GM23338 (cell line): ENCODE results near the gene ZDHHC18. TPM values are rescaled to one million over a fixed set of nuclear protein-coding genes. Genes with fewer than 3 reads are reported as not detected.

Source experiments
- ATAC-seq: fragments of 200-7000 bp; cut with Tn5 transposase; 3 replicates; pipeline ENCODE4 v1.9.1; 2020
- DNase-seq: peaks from one replicate; pipeline ENCODE4 v3.0.0-alpha.2; 2015; ENCODE audit warnings: low spot score
- H2AFZ ChIP-seq: fragments of 200-600 bp; sonication (generic); 2 replicates; pipeline ENCODE4 v1.8.0; 2016; ENCODE audit warnings: antibody characterized with exemption, mild to moderate bottlenecking, moderate library complexity
- H3F3A ChIP-seq: fragments of 200-600 bp; sonication (generic); replicated peaks from 2 replicates; pipeline ENCODE4 v1.8.0; 2017; ENCODE audit warnings: antibody characterized with exemption, mixed run types, low read depth
- H3K27ac ChIP-seq: fragments of 200-600 bp; sonication (generic); 2 replicates; pipeline ENCODE4 v1.6.1; 2016; ENCODE audit warnings: low read depth
- H3K27me3 ChIP-seq: fragments of 200-600 bp; sonication (generic); 2 replicates; pipeline ENCODE4 v1.8.0; 2016; ENCODE audit warnings: mild to moderate bottlenecking, mixed run types, moderate library complexity; ENCODE audit not compliant: insufficient read depth
- H3K36me3 ChIP-seq: fragments of 200-600 bp; sonication (generic); 2 replicates; pipeline ENCODE4 v1.8.0; 2016; ENCODE audit warnings: mild to moderate bottlenecking; ENCODE audit not compliant: insufficient read depth
- H3K4me1 ChIP-seq: fragments of 200-600 bp; sonication (generic); 2 replicates; pipeline ENCODE4 v1.8.0; 2016; ENCODE audit warnings: mild to moderate bottlenecking, moderate library complexity; ENCODE audit not compliant: insufficient read depth
- H3K4me2 ChIP-seq: fragments of 200-600 bp; sonication (generic); 2 replicates; pipeline ENCODE4 v1.7.1; 2017; ENCODE audit warnings: mixed run types
- H3K4me3 ChIP-seq: fragments of 200-600 bp; sonication (generic); 2 replicates; pipeline ENCODE4 v1.6.1; 2016; ENCODE audit warnings: mixed run types
- H3K79me2 ChIP-seq: fragments of 200-600 bp; sonication (generic); replicated peaks from 2 replicates; pipeline ENCODE4 v1.8.0; 2017; ENCODE audit warnings: mild to moderate bottlenecking; ENCODE audit not compliant: insufficient read depth
- H3K9me2 ChIP-seq: fragments of 200-600 bp; sonication (generic); 2 replicates; pipeline ENCODE4 v1.8.0; 2017; ENCODE audit not compliant: insufficient read depth
- H4K20me1 ChIP-seq: fragments of 200-600 bp; sonication (generic); replicated peaks from 2 replicates; pipeline ENCODE4 v1.8.0; 2017; ENCODE audit warnings: mild to moderate bottlenecking; ENCODE audit not compliant: insufficient read depth
- H3K27ac Mint-ChIP-seq: 2 replicates; pipeline ENCODE4 v1.8.0; 2020; ENCODE audit warnings: inconsistent platforms, mild to moderate bottlenecking, moderate library complexity, mixed read lengths
- H3K27me3 Mint-ChIP-seq: 3 replicates; pipeline ENCODE4 v1.8.0; 2022; ENCODE audit warnings: low read depth, mild to moderate bottlenecking, moderate library complexity, mixed read lengths, inconsistent platforms; ENCODE audit not compliant: insufficient read depth, poor library complexity
- H3K36me3 Mint-ChIP-seq: 3 replicates; pipeline ENCODE4 v1.8.0; 2021; ENCODE audit warnings: low read depth, mild to moderate bottlenecking, inconsistent platforms, moderate library complexity, mixed read lengths
- H3K4me1 Mint-ChIP-seq: 3 replicates; pipeline ENCODE4 v1.8.0; 2020; ENCODE audit warnings: mild to moderate bottlenecking, inconsistent platforms, mixed read lengths
- H3K4me3 Mint-ChIP-seq: 3 replicates; pipeline ENCODE4 v1.8.0; 2021; ENCODE audit warnings: moderate library complexity, mild to moderate bottlenecking, inconsistent platforms, mixed read lengths
- H3K9me3 Mint-ChIP-seq: 3 replicates; pipeline ENCODE4 v1.8.0; 2020; ENCODE audit warnings: moderate library complexity, mild to moderate bottlenecking, inconsistent platforms, mixed read lengths
- CREB1 ChIP-seq: fragments of 250-450 bp; sonication (Bioruptor Pico); IDR thresholded peaks from 2 replicates; pipeline ENCODE4 v1.5.0; 2020; ENCODE audit warnings: low read depth, mild to moderate bottlenecking, moderate library complexity
- CTCF ChIP-seq, 2 experiments: fragments of 200-600 bp in 1 of 2; sonication (generic) in 1 of 2; conservative IDR thresholded peaks; 2 replicates each; pipeline versions ENCODE4 v1.5.1 to v1.6.1; 2016 to 2017; ENCODE audit warnings: antibody characterized with exemption in 2 of 2, low read depth in 2 of 2, mild to moderate bottlenecking in 2 of 2, moderate library complexity in 1 of 2
- ETS1 ChIP-seq: IDR thresholded peaks from 2 replicates; pipeline ENCODE4 v1.6.1; 2016; ENCODE audit warnings: antibody characterized with exemption
- EZH2 ChIP-seq: fragments of 200-600 bp; sonication (generic); IDR thresholded peaks from one replicate; pipeline ENCODE4 v1.8.0; 2017; ENCODE audit warnings: antibody characterized with exemption, mild to moderate bottlenecking, low read depth; ENCODE audit not compliant: unreplicated experiment
- EZH2phosphoT487 ChIP-seq: fragments of 200-600 bp; sonication (generic); IDR thresholded peaks from one replicate; pipeline ENCODE4 v1.8.1; 2018; ENCODE audit warnings: antibody characterized with exemption; ENCODE audit not compliant: unreplicated experiment
- JUNB ChIP-seq: IDR thresholded peaks from one replicate; pipeline ENCODE4 v1.6.1; 2016; ENCODE audit warnings: antibody characterized with exemption; ENCODE audit not compliant: unreplicated experiment
- NANOG ChIP-seq: IDR thresholded peaks from 2 replicates; pipeline ENCODE4 v1.6.1; 2016; ENCODE audit warnings: antibody characterized with exemption, borderline replicate concordance
- POLR2AphosphoS5 ChIP-seq: IDR thresholded peaks from 2 replicates; pipeline ENCODE4 v1.6.1; 2016; ENCODE audit warnings: antibody characterized with exemption, low read depth
- REST ChIP-seq: IDR thresholded peaks from one replicate; pipeline ENCODE4 v1.6.1; 2018; ENCODE audit warnings: antibody characterized with exemption; ENCODE audit not compliant: unreplicated experiment
- STAT1 ChIP-seq: IDR thresholded peaks from one replicate; pipeline ENCODE4 v1.6.1; 2016; ENCODE audit warnings: antibody characterized with exemption; ENCODE audit not compliant: unreplicated experiment
- ZNF114 ChIP-seq: fragments of 250-450 bp; sonication (Bioruptor Pico); IDR thresholded peaks from 2 replicates; pipeline ENCODE4 v1.5.0; 2020; ENCODE audit warnings: mild to moderate bottlenecking, moderate library complexity
- ZNF331 ChIP-seq: fragments of 250-450 bp; sonication (Bioruptor Pico); IDR thresholded peaks from 2 replicates; pipeline ENCODE4 v1.5.0; 2020; ENCODE audit warnings: low read depth, mild to moderate bottlenecking, moderate library complexity
- ZNF462 ChIP-seq: fragments of 250-450 bp; sonication (Bioruptor Pico); IDR thresholded peaks from 2 replicates; pipeline ENCODE4 v1.5.0; 2020; ENCODE audit warnings: mild to moderate bottlenecking, moderate library complexity
- polyA plus RNA-seq: library from polyadenylated mRNA; unstranded; fragments of >200 nt; fragmentation: Nextera tagmentation; extraction: Ambion mirVana; gene quantifications from 2 replicates; pipeline ENCODE4 v1.2.1, GENCODE V29; 2016
- total RNA-seq: library from RNA; depleted of rRNA; stranded (reverse); fragments of >200 nt; shearing (Covaris generic); gene quantifications from 2 replicates; pipeline ENCODE4 v1.2.3, GENCODE V29; 2014

Gene ZDHHC18
- total and polyA plus RNA-seq, 2 experiments from 2014 or later = 6.3 to 26.8 TPM

- Histone ChIP-seq H3K79me2 (no peaks in the 10 kb centered on the region), H3K4me2 (no peak overlapping the region), H3K27ac (no peak overlapping the region), H3K9me2 (no peaks in the 10 kb centered on the region), H2AFZ (no peak overlapping the region), H3K4me3 (no peak overlapping the region), H3K27me3 (no peaks in the 10 kb centered on the region), H4K20me1 (no peaks in the 10 kb centered on the region), H3F3A (no peaks in the 10 kb centered on the region), H3K4me1 (peaks cover 7% of the 10 kb centered on the region; the same call in 1 of the 2 replicates), H3K36me3 (peaks cover 4% of the 10 kb centered on the region; the same call in 1 of the 2 replicates)
- H3K9me3 Mint-ChIP-seq = no peaks in the 10 kb centered on the region
- TF ChIP-seq EZH2phosphoT487 (no peak), JUNB (no peak), ZNF331 (no peak), STAT1 (no peak), CTCF (conservative IDR thresholded peaks at IDR 0.05; ENCODE audit: low read depth in 2 of 2) (no peak), POLR2AphosphoS5 (no peak), REST (no peak), ETS1 (no peak), ZNF462 (CRISPR knock-in tag) (no peak), NANOG (no peak), ZNF114 (no peak), EZH2 (no peak), CREB1 (CRISPR knock-in tag) (no peak)
- peaks cover 6% of the 10 kb centered on the region for H3K27me3 Mint-ChIP-seq
- DNase-seq = no peak
- no peak for ATAC-seq
- H3K4me3 Mint-ChIP-seq = no peak overlapping the region
- H3K4me1 Mint-ChIP-seq = peaks cover 22% of the 10 kb centered on the region
- peaks cover 26% of the 10 kb centered on the region for H3K36me3 Mint-ChIP-seq
- no peak overlapping the region for H3K27ac Mint-ChIP-seq
Measured at GRCh38 chr1:26855636-26856035, 29.1 kb downstream of the ZDHHC18 start.
